ENCODE data around the gene CFAP161.

The CFAP161 gene, protein sequence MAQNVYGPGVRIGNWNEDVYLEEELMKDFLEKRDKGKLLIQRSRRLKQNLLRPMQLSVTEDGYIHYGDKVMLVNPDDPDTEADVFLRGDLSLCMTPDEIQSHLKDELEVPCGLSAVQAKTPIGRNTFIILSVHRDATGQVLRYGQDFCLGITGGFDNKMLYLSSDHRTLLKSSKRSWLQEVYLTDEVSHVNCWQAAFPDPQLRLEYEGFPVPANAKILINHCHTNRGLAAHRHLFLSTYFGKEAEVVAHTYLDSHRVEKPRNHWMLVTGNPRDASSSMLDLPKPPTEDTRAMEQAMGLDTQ

GRCh38 chr15:81133782-81134461 lies at the start of gene CFAP161:
Gene CFAP161, plus strand, starts transcription at chr15:81134270. Its CDS starts 60 bp downstream, at chr15:81134330.
- peak; percentile 25 for DNase-seq (ENCODE audit: low spot score)

GRCh38 chr15:81084716-81085115 lies 49.4 kb upstream of the CFAP161 start:
- DNase-seq (ENCODE audit: low spot score): no peak

DNA sequence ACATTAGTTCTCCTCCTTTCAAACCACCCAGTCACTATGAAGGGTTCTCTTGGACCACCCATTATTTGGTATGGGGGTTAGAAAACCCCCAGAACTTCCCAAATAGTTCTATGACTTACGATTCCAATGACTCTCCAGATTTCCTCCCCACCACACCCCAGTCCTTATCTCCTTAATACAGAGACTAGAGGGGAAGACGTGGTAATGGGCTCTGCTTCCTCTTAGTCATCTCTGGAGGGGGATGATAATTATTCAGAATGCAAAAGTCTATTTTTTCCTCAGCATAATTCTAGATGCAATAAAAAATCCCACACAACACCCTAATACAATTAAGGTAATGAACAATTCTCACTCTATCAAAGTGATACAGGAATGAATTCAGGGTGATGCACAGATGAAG lies 48.9 kb upstream of the CFAP161 start:
- no peak for DNase-seq (ENCODE audit: low spot score)

GRCh38 chr15:81085898-81086297 lies 48.2 kb upstream of the CFAP161 start:
- no peak for DNase-seq (ENCODE audit: low spot score)

DNA sequence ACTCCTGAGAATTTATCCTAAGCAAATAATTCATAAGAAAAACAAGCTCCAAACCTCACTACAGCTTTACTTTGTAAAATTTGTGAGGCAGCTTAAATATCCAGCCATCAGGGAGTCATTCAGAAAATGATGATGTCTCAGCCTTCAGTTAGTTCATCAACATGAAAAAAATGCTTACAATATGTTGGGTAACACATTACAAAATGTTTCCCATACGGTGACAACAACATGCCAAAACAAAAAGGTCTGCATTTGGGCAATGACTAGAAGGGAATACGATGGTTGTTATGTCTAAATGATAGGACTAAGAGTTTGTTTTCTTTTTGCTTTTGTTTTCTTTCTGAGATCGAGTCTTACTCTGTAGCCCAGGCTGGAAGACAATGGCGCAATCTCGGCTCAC lies 47.0 kb upstream of the CFAP161 start:
- DNase-seq (ENCODE audit: low spot score): no peak

DNA sequence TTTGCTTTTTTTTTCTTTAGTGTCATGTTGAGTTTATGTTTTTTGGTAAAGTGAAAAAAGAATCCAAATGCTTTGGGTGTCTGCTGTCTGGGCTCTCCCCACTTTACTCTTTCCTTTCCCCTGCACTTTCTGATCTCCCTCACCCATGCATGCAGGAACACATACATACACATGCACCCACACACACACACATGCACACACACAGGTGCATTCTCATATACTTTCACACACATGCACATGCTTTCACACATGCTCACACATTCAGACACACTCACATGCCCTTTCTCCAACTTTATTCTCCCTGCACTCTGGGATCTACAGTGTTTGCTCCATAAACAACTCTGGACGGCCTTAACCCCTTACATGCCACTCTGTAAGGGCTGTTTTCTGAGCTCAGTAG lies 46.4 kb upstream of the CFAP161 start:
- no peak for DNase-seq (ENCODE audit: low spot score)

GRCh38 chr15:81088470-81089013 lies 45.5 kb upstream of the CFAP161 start:
- DNase-seq (ENCODE audit: low spot score): no peak

DNA sequence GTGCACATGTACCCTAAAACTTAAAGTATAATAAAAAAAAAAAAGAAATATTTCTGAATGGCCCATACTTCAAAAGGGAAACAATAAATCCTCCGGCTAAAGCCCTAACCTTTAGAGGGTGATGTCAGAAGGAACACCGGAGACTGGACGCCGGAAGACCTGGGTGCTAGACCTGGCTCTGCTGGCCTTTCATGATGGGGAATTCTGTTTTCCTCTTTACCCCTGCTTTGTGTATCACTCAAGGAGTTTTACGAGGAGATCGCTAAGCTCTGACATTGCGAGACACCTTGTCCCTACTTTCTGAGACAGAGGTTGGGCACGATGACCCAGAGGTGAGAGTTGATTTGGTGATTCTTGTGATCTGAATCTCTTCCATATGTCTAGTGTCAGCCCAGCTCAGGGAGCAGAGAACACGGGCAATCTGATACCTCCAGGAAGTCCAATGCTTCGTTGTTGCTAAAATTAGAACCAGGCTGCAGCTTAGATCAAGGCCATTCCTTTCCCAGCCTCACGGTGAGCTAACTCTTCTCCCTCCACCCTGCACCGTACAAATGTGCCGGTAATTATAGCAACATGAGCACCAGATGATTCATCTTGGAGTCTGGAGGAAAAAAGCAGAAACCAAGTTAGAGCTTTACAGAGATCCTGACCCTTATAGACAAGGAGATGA lies 42.0 kb upstream of the CFAP161 start:
- DNase-seq (ENCODE audit: low spot score): no peak

DNA sequence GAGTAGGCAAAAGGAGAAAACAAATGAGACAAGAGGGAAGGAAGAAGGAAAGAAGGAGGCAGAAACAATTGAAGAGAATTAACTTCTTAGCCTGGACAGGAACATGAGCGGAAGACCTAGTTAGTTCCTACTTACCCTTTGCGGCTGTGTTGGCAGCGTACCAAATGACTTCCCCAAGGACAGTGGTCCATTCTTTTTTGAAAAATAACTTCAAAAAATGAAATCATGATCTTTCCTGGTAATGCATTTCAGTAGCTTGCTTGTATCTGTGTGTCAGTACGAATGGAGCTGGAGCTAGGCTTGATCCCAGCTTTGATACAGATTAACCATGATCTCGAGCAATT lies 41.5 kb upstream of the CFAP161 start:
- no peak for DNase-seq (ENCODE audit: low spot score)

DNA sequence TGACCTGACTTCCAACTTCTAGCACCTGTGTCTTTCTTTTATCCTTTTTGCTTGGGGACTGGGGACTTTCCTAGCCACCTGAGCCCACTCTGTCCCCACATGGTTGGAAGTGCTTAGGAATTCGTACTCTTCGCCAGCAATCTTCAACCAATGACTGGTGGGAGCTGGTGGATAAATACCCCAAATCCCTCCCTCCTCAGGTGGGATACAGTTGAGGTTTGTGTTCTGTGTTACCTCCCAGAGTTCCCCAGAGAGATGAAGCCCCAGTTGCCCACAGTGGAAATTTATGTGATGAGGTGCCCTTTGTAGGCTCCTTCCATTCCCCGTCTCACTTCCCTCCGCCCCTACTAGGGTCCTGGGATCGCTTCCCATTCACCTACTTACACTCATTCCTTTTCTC lies 40.1 kb upstream of the CFAP161 start:
- no peak for DNase-seq (ENCODE audit: low spot score)

- no peak for DNase-seq (ENCODE audit: low spot score)
These were observed 38.2 kb upstream of the CFAP161 start for GRCh38 chr15:81095690-81096365.

GRCh38 chr15:81096398-81096797 lies 37.7 kb upstream of the CFAP161 start:
- DNase-seq (ENCODE audit: low spot score): no peak

DNA sequence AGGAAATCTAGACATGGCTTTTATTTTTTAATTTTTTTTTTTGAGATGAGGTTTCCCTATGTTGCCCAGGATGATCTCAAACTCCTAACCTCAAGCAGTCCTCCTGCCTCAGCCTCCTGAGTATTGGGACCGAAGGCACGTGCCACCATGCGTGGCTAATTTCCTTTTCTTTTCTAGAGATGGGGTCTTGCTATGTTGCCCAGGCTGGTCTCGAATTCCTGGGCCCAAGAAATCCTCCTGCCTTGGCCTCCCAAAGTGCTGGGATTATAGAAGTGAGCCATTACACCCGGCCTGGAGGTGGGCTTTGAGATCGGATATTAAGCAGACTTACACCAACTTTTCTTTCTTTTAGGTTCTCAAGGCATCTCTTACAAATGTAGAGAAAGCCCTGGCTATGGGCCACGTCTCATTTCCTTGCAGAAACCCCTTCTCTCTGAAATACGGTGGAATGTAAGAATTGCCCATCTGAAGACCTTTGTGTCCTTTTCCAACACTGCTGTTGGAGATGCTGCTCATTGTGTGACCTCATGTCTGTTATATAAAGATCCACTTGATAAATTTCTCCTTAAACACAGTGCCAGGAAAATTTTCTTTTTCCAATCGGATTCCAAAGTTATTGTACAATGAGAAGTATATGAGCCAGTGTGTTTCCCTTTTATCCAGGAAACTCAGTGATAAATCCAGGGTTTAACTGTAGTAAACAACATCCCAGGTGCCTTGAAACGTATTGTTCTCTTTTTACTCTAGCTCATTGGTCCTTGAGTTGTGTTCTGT lies 36.8 kb upstream of the CFAP161 start:
- no peak for DNase-seq (ENCODE audit: low spot score)

- no peak for DNase-seq (ENCODE audit: low spot score)
These were observed 36.2 kb upstream of the CFAP161 start for GRCh38 chr15:81097890-81098280.

GRCh38 chr15:81098349-81098748 lies 35.7 kb upstream of the CFAP161 start:
- no peak for DNase-seq (ENCODE audit: low spot score)

DNA sequence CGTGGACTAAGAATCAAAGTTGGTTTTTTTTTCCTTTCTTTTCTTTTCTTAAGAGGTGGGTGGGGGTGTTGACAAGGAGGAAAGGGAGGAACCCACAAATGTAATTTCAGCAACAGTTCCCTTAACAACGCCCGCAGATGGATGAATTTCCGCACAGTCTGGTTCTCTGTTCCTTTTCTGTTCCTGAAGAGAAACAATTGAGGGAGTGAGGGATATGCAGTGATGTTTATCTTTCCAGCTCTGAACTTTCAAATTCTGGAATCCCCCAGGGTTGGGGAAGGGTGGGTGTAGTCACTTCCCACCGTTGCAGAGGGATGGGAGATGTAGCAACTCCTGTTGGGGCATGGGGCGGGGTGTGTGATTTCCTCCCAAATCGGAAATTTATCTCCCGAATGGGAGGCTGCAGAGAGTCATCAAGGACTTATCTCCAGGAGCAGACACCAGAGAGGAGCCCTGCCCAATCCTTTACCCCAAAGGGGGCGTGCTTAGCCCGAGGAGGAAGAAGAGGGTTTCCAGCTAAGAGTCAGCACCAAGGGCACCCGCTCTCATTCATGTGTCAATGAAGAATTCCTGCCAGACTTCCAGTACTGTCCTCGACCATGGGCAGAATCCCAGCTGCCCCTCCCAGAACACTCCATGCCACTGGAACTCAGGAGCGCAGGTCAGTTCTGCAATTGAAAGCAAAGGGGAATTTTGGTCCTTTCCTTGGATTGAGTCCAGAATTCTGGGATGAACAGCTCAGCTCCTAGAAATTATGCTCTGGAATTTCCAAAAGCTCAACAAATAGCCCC lies 35.0 kb upstream of the CFAP161 start:
- no peak for DNase-seq (ENCODE audit: low spot score)

- DNase-seq (ENCODE audit: low spot score): no peak
These were observed 31.9 kb upstream of the CFAP161 start for GRCh38 chr15:81101894-81102815.

DNA sequence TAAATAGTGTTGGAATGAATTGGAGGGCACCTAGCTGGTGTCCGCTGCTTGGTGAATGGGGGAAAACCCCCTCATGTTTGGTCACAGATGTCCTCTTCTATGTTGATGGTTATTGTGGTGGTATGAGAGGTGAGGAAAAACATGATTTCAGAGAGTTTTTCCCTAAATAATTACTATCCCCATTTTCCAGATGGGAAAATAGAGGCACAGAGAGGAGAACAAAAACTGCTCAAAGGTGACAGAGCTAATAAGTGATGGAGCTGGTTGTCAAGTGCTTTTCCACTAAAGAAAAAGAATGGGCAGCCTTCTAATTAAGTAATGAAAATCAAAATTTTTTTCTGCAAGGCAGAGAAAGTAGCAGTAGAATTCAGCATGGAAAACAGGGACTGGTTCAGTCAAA lies 30.2 kb upstream of the CFAP161 start:
- no peak for DNase-seq (ENCODE audit: low spot score)

DNA sequence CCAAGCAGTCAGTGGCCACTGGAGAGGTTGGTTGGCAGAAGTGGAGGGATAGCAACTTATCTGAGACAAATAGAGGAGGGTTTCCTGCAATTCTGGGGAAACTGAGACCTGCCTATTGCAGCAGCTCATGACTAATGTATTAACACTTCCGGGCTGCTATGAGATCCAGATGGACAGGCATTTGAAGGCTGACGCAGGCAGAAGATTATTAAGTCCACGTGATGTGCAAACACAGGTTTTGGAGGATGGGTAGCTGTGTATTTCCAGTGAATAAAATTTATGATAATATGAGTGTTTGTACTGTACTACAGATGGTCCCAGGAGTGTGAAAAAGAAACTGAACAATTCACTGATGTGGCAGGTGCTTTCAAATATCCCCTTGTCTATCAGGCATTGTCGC lies 28.5 kb upstream of the CFAP161 start:
- DNase-seq (ENCODE audit: low spot score): no peak

GRCh38 chr15:81106560-81106959 lies 27.5 kb upstream of the CFAP161 start:
- DNase-seq (ENCODE audit: low spot score): peak; percentile 63
